Right renal cortex interstitium (tissue), 3 donors: ENCODE measurements around the gene MS4A6E. TPM values are rescaled to one million over a fixed set of nuclear protein-coding genes. Genes with fewer than 3 reads are reported as not detected.
"Not testable (repeated sequence)": the region's sequence is repeated elsewhere in the genome, so short reads cannot be mapped to it uniquely, and the experiment has no call there.

Source experiments
- DNase-seq, 3 donors: peaks; one replicate each; pipeline ENCODE4 v3.0.0-alpha.2; 2013; ENCODE audit warnings: low read depth in 3 of 3, low spot score in 2 of 3
- polyA plus RNA-seq, 3 donors: library from polyadenylated mRNA; unstranded; fragments of 120-200 nt; gene quantifications; one replicate each; pipeline ENCODE4 v1.2.1, GENCODE V29; 2013; ENCODE audit not compliant: insufficient read length in 3 of 3

MS4A6E gene
- polyA plus RNA-seq = not detected

GRCh38 chr11:60326955-60327354 lies at the start of gene MS4A6E:
Gene MS4A6E (plus strand): TSS chr11:60327255. CDS start chr11:60334896, 7,641 bp downstream.
- DNase-seq = no peak

- no peak for DNase-seq
Observed at GRCh38 chr11:60280412-60280811, 46.6 kb upstream of the MS4A6E start, which contains the start of gene MS4A4A. Gene MS4A4A (plus strand): TSS chr11:60280666. CDS start chr11:60280676, 10 bp downstream.

- DNase-seq = no peak
Observed at GRCh38 chr11:60281485-60281884, 45.6 kb upstream of the MS4A6E start.

- no peak for DNase-seq
Observed at GRCh38 chr11:60282286-60282685, 44.8 kb upstream of the MS4A6E start.

GRCh38 chr11:60285411-60286126 lies 41.5 kb upstream of the MS4A6E start:
- DNase-seq = not testable (repeated sequence)

- DNase-seq = no peak
Observed at GRCh38 chr11:60288531-60288930, 38.5 kb upstream of the MS4A6E start.

GRCh38 chr11:60292145-60292544 lies 34.9 kb upstream of the MS4A6E start:
- DNase-seq = no peak

- DNase-seq = no peak
Observed at GRCh38 chr11:60301178-60301577, 25.9 kb upstream of the MS4A6E start.

GRCh38 chr11:60301884-60302283 lies 25.2 kb upstream of the MS4A6E start:
- not testable (repeated sequence) for DNase-seq

- DNase-seq = no peak
Observed at GRCh38 chr11:60303661-60304060, 23.4 kb upstream of the MS4A6E start.

- DNase-seq = no peak
Observed at GRCh38 chr11:60305906-60306619, 21.0 kb upstream of the MS4A6E start.

- no peak for DNase-seq
Observed at GRCh38 chr11:60307507-60308195, 19.4 kb upstream of the MS4A6E start.

GRCh38 chr11:60310407-60310998 lies 16.6 kb upstream of the MS4A6E start:
- DNase-seq = no peak

- DNase-seq = no peak
Observed at GRCh38 chr11:60314635-60315321, 12.3 kb upstream of the MS4A6E start.

GRCh38 chr11:60315871-60316270 lies 11.2 kb upstream of the MS4A6E start:
- no peak for DNase-seq

- no peak for DNase-seq
Observed at GRCh38 chr11:60316317-60316716, 10.7 kb upstream of the MS4A6E start.

GRCh38 chr11:60318726-60319125 lies 8.3 kb upstream of the MS4A6E start:
- DNase-seq = no peak

GRCh38 chr11:60321051-60321450 lies 6.0 kb upstream of the MS4A6E start:
- DNase-seq = no peak

- DNase-seq = no peak
Observed at GRCh38 chr11:60328460-60328859, 1.4 kb downstream of the MS4A6E start.

GRCh38 chr11:60332846-60333245 lies 5.8 kb downstream of the MS4A6E start:
- DNase-seq = no peak
